ENCODE measurements around the gene URM1. TPM values are rescaled to one million over a fixed set of nuclear protein-coding genes. Genes with fewer than 3 reads are reported as not detected.
"Not testable (repeated sequence)": the region's sequence is repeated elsewhere in the genome, so short reads cannot be mapped to it uniquely, and the experiment has no call there.

URM1 gene
- total RNA-seq, 1 experiment from 2014 or later: 46.6 TPM

DNA sequence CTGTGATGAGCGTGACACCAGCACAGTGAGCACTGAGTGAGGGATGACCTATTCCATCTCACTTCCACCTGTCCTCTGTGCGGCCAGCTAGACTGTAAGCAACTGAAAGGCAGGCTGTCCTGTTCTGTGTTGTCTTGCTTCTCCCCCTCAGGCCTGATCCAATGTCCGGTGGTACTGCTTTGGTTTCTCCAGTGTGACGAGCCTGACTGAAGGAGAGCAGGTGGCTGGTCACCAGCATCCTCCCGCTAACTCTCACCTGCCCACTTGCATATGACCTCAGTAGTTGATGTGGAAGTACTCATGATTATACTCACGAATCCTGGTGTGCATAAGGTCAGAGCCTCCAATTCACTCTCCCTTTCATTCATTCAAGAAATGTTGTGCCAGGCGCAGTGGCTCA is 33.2 kb upstream of the URM1 start:
- Histone ChIP-seq H3K79me1 (ENCODE audit: insufficient read depth, low read depth, low read length, poor library complexity, severe bottlenecking) (no peaks in the 10 kb centered on the region), H4K91ac (ENCODE audit: insufficient read length, low read depth, low read length) (no peak overlapping the region), H2BK120ac (ENCODE audit: low read depth, low read length, poor library complexity, severe bottlenecking) (no peak overlapping the region), H2BK20ac (ENCODE audit: low read depth, low read length, poor library complexity, severe bottlenecking) (no peak overlapping the region), H3K9me3 (ENCODE audit: control insufficient read depth, low read depth, low read length) (no peaks in the 10 kb centered on the region), H3K14ac (ENCODE audit: insufficient read depth, low read length) (no peak overlapping the region), H3K9ac (ENCODE audit: extremely low read depth, insufficient read length, low read length) (no peak overlapping the region), H3K23ac (ENCODE audit: insufficient read length, low read depth, low read length) (no peak overlapping the region), H3K4me1 (ENCODE audit: insufficient read depth, low read length) (no peaks in the 10 kb centered on the region), H3K4ac (ENCODE audit: low read depth, low read length) (no peak overlapping the region), H4K20me1 (ENCODE audit: control insufficient read depth, insufficient read depth, insufficient read length) (no peaks in the 10 kb centered on the region), H2AK5ac (ENCODE audit: insufficient read length, low read length) (no peak overlapping the region), H2BK15ac (ENCODE audit: low read depth, low read length) (no peak overlapping the region), H3K4me2 (ENCODE audit: insufficient read depth, insufficient read length, low read length) (no peak overlapping the region), H2AFZ (ENCODE audit: low read length) (no peak overlapping the region), H2BK12ac (ENCODE audit: insufficient read length, low read depth, low read length) (no peak overlapping the region), H2BK5ac (ENCODE audit: insufficient read length, low read length) (no peak overlapping the region), H3K27me3 (ENCODE audit: insufficient read depth, low read length) (no peaks in the 10 kb centered on the region), H3K18ac (ENCODE audit: insufficient read length, low read depth, low read length) (no peak overlapping the region), H4K5ac (ENCODE audit: insufficient read length, low read depth, low read length) (no peak overlapping the region), H4K8ac (replicated peaks; ENCODE audit: insufficient read length, low read depth, low read length) (no peak overlapping the region), H3K23me2 (ENCODE audit: insufficient read length, low read depth, low read length, poor library complexity, severe bottlenecking) (peaks cover 3% of the 10 kb centered on the region), H3T11ph (ENCODE audit: low read length) (no peak overlapping the region), H3K56ac (ENCODE audit: insufficient read length, low read depth, low read length) (no peak overlapping the region), H3K27ac (ENCODE audit: insufficient read length, low read depth, low read length) (no peak overlapping the region), H3K79me2 (ENCODE audit: insufficient read depth, low read length) (no peaks in the 10 kb centered on the region)
- Mint-ChIP-seq H3K27ac (no peak overlapping the region), H3K4me1 (peaks cover 4 to 5% of the 10 kb centered on the region in 2 experiments), H3K36me3 (ENCODE audit: insufficient read depth in 1 of 3, low read depth in 3 of 3) (peaks cover 0 to 6% (median 4%) of the 10 kb centered on the region in 3 experiments; a peak in 4 of 7 replicates), H3K27me3 (ENCODE audit: low read depth) (no peaks in the 10 kb centered on the region), H3K4me3 (no peak overlapping the region), H3K9me3 (no peaks in the 10 kb centered on the region)
- no peak for DNase-seq
- TF ChIP-seq, protein P1, sequence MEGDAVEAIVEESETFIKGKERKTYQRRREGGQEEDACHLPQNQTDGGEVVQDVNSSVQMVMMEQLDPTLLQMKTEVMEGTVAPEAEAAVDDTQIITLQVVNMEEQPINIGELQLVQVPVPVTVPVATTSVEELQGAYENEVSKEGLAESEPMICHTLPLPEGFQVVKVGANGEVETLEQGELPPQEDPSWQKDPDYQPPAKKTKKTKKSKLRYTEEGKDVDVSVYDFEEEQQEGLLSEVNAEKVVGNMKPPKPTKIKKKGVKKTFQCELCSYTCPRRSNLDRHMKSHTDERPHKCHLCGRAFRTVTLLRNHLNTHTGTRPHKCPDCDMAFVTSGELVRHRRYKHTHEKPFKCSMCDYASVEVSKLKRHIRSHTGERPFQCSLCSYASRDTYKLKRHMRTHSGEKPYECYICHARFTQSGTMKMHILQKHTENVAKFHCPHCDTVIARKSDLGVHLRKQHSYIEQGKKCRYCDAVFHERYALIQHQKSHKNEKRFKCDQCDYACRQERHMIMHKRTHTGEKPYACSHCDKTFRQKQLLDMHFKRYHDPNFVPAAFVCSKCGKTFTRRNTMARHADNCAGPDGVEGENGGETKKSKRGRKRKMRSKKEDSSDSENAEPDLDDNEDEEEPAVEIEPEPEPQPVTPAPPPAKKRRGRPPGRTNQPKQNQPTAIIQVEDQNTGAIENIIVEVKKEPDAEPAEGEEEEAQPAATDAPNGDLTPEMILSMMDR (conservative IDR thresholded peaks at IDR 0.05): no peak
- WGBS (ENCODE audit: extremely low coverage, insufficient read length, low lambda C conversion rate): no CpG with 5 or more reads among the region's 7 CpGs

DNA sequence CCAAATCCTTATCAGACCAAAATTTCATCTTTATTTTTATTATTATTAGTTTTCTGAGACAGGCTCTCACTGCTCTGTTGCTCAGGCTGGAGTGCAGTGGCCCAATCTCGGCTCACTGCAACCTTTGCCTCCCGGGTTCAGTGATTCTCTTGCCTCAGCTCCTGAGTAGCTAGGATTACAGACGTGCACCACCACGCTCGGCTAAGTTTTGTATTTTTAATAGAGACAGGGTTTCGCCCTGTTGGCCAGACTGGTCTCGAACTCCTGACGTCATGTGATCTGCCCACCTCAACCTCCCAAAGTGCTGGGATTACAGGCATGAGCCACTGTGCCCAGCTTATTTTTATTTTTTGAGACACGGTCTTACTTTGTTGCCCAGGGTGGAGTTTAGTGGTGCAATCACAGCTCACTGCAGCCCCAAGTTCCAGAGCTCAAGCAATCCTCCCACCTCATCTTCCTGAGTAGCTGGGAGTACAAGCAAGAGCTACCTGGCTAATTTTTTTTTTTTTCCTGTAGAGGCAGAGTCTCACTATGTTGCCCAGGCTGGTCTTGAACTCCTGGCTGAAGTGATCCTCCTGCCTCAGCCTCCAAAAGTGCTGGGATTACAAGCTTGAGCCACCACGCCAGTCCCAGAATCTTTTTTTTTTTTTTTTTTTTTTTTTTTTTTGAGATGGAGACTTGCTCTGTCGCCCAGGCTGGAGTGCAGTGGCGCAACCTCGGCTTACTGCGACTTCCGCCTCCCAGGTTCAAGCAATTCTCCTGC is 32.1 kb upstream of the URM1 start:
- H3K4me1 Mint-ChIP-seq; H3K23ac ChIP-seq (ENCODE audit: insufficient read length, low read depth, low read length); H3K36me3 Mint-ChIP-seq (ENCODE audit: insufficient read depth in 1 of 3, low read depth in 3 of 3); H2BK120ac ChIP-seq (ENCODE audit: low read depth, low read length, poor library complexity, severe bottlenecking); H3K9me3 Mint-ChIP-seq; H2BK5ac ChIP-seq (ENCODE audit: insufficient read length, low read length); H2AFZ ChIP-seq (ENCODE audit: low read length); H3K56ac ChIP-seq (ENCODE audit: insufficient read length, low read depth, low read length); H2BK15ac ChIP-seq (ENCODE audit: low read depth, low read length); H3K79me1 ChIP-seq (ENCODE audit: insufficient read depth, low read depth, low read length, poor library complexity, severe bottlenecking); H3K18ac ChIP-seq (ENCODE audit: insufficient read length, low read depth, low read length); H2AK5ac ChIP-seq (ENCODE audit: insufficient read length, low read length); H3K9ac ChIP-seq (ENCODE audit: extremely low read depth, insufficient read length, low read length); H3K4me2 ChIP-seq (ENCODE audit: insufficient read depth, insufficient read length, low read length); H3K27ac ChIP-seq (ENCODE audit: insufficient read length, low read depth, low read length); H2BK12ac ChIP-seq (ENCODE audit: insufficient read length, low read depth, low read length); H3K14ac ChIP-seq (ENCODE audit: insufficient read depth, low read length); H3T11ph ChIP-seq (ENCODE audit: low read length); H3K27me3 Mint-ChIP-seq (ENCODE audit: low read depth); H4K5ac ChIP-seq (ENCODE audit: insufficient read length, low read depth, low read length); H3K27ac Mint-ChIP-seq; H2BK20ac ChIP-seq (ENCODE audit: low read depth, low read length, poor library complexity, severe bottlenecking); H3K9me3 ChIP-seq (ENCODE audit: control insufficient read depth, low read depth, low read length); DNase-seq; H4K20me1 ChIP-seq (ENCODE audit: control insufficient read depth, insufficient read depth, insufficient read length); H4K8ac ChIP-seq (replicated peaks; ENCODE audit: insufficient read length, low read depth, low read length); H3K23me2 ChIP-seq (ENCODE audit: insufficient read length, low read depth, low read length, poor library complexity, severe bottlenecking); H3K79me2 ChIP-seq (ENCODE audit: insufficient read depth, low read length); H3K27me3 ChIP-seq (ENCODE audit: insufficient read depth, low read length); H4K91ac ChIP-seq (ENCODE audit: insufficient read length, low read depth, low read length); H3K4me1 ChIP-seq (ENCODE audit: insufficient read depth, low read length); H3K4ac ChIP-seq (ENCODE audit: low read depth, low read length): not testable (repeated sequence)
- WGBS (ENCODE audit: extremely low coverage, insufficient read length, low lambda C conversion rate): no CpG with 5 or more reads among the region's 15 CpGs
- H3K4me3 Mint-ChIP-seq: peak overlapping the region in 1 of 2 experiments; percentile 93; a peak in 3 of 5 replicates

All from H9 (cell line).